TTC549 (cell line): Measurements from ENCODE around the gene ATP8A2.

Experiments used
- FAIRE-seq: peaks from 2 replicates; lab custom pipeline; 2012; peaks lifted over from hg19 to GRCh38; lab: Jason Lieb, UNC

Gene ATP8A2

GRCh38 chr13:25731536-25731935, 359.8 kb downstream of the ATP8A2 start:
- FAIRE-seq, result no peak

DNA sequence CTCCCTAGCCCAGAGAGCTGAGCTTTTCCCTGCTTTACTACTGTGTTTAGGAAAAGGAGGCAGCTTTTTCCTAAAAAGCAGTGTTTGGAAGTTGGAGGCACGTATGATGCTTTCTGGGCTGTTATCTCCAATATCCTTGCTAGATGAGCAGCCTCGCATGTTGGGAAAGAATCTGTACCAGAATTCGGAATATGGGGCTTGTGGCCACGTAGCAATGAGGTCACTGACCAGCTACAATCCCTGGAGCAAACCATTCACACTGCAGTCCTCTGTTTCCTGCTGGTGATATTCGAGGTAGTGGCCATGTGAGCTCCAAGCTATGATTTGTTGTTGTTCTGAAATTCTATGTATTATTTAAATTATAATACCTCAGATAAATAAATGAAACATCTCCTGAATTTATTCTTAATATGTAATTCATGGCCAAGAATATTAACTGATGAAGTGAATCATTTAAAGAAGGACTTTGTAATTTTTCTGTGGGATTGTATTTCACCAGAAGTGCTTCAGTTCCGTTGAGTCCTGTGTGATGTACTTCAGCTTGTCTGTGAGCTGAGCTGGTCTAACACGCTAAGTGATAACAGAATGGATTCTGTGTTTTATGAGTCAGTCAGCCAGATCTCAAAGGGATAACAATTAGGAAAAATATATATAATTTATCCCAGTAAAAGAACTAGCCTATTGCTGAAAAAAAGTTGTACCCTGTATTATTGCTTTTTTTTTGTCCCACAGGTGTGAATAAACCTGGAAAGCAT, 360.5 kb downstream of the ATP8A2 start:
- no peak for FAIRE-seq

- no peak for FAIRE-seq
These were observed 361.3 kb downstream of the ATP8A2 start for GRCh38 chr13:25733001-25733491.

DNA sequence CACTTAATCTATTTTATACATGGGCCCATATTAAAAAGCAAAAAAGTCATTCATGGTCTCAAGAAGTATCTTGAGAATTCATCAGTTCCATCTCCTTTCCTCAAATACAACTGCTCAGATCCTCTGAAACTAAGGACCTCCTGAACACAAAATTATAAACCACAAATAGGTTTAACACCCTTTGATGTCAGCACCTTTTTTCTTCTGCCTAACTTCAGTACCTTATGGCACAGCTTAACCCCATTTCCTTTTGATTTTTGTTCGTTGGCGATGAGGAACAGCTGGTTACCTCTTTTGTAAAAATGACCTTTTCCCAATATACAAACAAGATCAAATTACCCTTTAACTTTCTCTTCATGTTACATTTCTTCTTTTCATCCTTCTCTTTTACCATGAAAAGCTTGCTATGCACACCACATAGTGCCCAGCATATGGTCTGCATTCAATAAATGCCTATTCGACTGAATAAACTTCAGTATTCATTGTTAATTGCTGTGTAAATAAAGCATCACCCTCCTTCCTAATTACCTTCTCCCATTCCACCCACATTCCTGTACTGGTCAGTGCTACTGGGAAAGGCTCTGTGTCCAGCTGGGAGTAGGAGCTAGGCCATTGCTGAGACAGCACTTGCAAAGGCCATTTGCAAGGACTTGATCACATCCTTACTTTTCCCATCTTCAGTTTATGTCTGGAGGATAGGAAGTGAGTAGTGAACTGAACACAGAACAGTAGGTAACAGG, 362.1 kb downstream of the ATP8A2 start:
- no peak for FAIRE-seq

- FAIRE-seq, result no peak
These were observed 366.8 kb downstream of the ATP8A2 start for GRCh38 chr13:25738342-25739196.

- no peak for FAIRE-seq
These were observed 367.6 kb downstream of the ATP8A2 start for GRCh38 chr13:25739376-25739775.

GRCh38 chr13:25741796-25742195, 370.0 kb downstream of the ATP8A2 start:
- no peak for FAIRE-seq

DNA sequence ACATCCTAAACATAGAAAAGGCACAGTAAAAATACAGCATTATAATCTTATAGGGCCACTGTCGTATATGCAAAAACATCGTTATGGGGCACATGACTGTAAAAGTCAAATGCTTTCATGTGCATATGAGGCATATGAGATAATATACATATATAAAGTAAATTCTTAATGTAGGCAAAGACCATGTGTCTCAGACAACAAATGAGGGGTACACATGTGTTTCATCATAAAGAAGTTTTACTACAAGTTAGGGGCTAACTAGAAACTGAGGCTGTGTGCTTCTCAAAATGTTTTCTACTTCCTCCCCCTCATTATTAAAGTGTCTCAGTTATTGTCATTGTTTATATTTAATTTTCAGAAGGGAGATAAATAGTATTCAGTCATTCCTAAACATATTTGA, 370.4 kb downstream of the ATP8A2 start:
- FAIRE-seq, result no peak

DNA sequence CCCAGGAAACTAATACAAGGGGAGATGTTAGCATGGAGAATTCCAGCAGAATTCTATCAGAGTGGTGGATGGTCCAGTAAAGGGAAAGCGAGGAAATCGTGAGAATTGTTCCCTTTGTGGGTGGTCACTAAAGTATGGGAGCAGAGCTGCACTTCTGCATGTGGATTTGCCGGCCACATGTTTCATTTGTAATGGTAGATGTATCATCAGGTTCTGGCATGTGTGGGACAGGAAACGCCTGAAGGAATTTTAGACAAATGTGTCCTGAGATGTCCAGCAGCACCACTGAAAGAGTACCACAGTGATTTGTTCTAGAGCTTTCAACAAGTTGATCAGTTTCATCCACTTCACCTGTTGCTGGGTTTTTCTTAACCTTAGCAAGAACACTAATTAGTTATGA, 371.6 kb downstream of the ATP8A2 start:
- no peak for FAIRE-seq

- no peak for FAIRE-seq
These were observed 372.4 kb downstream of the ATP8A2 start for GRCh38 chr13:25744178-25744577.

DNA sequence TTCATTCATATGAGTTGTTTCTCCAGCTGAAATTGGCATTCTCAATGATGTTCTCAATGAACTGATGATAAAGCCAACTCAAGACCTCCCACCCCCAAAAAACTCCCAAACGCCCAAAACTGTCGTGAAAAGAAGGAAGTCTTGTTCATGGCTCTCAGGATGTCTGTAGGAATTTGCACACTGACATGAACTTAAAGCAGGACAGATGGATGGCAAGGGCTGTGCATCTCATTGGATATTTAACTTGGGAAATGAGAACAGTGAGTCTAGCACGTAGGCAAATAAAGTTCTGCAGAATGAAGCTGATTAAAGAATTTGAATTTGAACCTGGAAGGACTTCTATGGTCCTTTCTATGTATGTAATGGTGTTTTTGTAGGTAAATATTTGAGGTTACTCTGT, 374.4 kb downstream of the ATP8A2 start:
- FAIRE-seq, result no peak

DNA sequence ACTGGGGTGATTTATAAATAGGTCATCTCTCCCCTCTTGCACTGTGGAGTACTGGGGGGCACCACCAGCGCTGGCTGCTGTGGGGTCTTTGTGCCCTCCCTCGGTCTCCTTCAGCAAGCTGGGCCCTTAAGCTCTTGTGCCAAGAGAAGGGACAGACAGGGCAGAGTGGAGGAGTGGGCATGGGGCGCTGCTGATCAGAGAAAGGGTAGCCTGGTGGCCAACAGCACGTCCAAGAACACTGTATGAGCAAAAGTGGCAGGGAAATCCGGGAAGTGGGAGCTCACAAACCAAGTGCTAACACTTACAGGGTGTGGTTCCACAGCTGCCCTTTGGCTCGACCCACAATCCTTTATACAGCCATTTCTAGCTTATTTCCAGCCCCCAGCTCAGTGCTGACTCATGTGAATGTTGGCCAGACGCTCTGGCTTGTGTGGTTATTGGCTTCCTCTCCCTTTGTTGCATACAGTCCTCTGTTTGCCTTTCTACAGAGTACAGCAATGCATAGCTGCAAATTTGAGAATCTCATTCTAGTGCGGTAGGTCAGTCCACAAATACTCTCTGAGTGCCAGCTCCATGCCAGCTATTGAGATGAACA, 381.3 kb downstream of the ATP8A2 start:
- FAIRE-seq, result no peak

GRCh38 chr13:25753976-25754375, 382.2 kb downstream of the ATP8A2 start:
- no peak for FAIRE-seq

GRCh38 chr13:25756251-25756650, 384.5 kb downstream of the ATP8A2 start:
- FAIRE-seq, result no peak

DNA sequence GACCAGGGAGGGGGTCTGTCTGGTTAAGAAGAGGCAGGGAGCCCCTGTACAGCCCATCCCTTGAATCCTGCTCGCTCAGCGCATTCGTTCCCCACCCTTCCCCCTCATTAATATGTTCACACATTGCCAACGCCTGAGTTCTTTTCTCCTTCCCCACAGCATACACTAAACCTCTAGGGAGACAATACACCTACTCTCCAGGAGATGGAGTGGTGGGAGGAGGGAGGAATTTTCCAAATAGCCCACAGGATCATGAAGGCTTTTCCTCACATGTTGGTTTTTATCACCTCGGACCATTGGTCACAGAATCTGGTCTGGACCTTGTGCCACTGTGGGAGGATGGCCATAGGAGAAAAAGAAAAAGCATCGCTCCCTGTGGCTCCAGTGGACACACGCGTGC, 385.1 kb downstream of the ATP8A2 start:
- no peak for FAIRE-seq

- no peak for FAIRE-seq
These were observed 389.3 kb downstream of the ATP8A2 start for GRCh38 chr13:25761041-25761440.

- FAIRE-seq, result no peak
These were observed 390.5 kb downstream of the ATP8A2 start for GRCh38 chr13:25762281-25762680.

GRCh38 chr13:25762795-25763377, 391.1 kb downstream of the ATP8A2 start:
- no peak for FAIRE-seq

GRCh38 chr13:25764378-25764777, 392.6 kb downstream of the ATP8A2 start:
- FAIRE-seq, result no peak

DNA sequence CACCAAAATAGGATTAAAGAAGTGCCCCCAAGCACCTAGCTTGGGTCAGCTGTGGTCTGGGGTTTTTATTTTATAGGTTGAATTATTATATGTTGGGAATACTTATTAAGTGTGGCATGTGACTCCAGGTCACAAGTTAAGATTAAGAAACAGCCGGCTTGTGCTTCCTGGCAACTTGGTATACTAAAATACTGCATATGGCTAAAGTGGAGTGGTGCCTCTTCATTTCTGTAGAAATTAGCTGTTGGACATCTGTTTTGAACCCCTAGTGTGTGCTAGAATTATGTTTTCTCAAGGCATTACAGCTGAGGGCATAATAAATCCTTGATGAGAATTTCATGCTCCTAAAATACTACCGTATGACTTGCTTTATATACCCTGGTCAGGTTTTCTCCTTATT, 393.5 kb downstream of the ATP8A2 start:
- FAIRE-seq, result no peak

- no peak for FAIRE-seq
These were observed 394.8 kb downstream of the ATP8A2 start for GRCh38 chr13:25766576-25766975.

DNA sequence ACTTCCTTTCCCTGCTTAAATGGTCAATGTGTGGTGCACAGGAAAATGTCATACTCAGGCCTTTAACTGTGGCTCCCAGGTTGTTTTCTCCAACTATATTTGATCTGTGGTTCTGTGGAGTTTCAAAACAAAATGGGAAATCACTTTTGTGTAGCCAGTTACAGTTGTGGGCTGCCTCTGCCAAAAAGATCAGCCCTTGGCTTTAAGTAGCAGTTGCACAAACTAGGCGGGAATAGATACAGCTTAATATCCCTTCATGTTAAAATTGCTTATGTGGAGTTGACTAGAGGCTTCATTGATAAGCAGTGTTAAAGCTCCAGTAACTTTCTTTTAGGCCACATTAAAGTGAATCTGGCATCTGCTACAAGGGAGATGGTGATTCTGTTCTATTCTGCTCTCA, 395.2 kb downstream of the ATP8A2 start:
- no peak for FAIRE-seq
